RWPE1 (cell line): ENCODE results near the gene AHSG.

Experiments used
- CTCF ChIA-PET: fragments of 350-600 bp; sonication (Branson Sonifier 250); formaldehyde crosslinking; extraction: SDS; loops from one replicate; lab custom pipeline; 2021; lab: Yijun Ruan, JAX
- POLR2A ChIA-PET: fragments of 400-600 bp; formaldehyde crosslinking; extraction: SDS; loops from one replicate; lab custom pipeline; 2020; ENCODE audit warnings: antibody characterized with exemption; ENCODE audit not compliant: low non-redundant PET; lab: Yijun Ruan, JAX
- DNase-seq: peaks from one replicate; pipeline ENCODE4 v3.0.0; 2012; ENCODE audit warnings: low spot score
- H3K27ac ChIP-seq: fragments of 450-650 bp; 2 replicates; pipeline ENCODE4 v1.5.1; 2017
- TF ChIP-seq, protein P1 (sequence below): fragments of 450-650 bp; conservative IDR thresholded peaks from 2 replicates; pipeline ENCODE4 v1.5.1; 2017; ENCODE audit warnings: low read depth, mild to moderate bottlenecking

AHSG gene

GRCh38 chr3:186620213-186621092 lies 7.6 kb downstream of the AHSG start:
- TF ChIP-seq, protein P1, sequence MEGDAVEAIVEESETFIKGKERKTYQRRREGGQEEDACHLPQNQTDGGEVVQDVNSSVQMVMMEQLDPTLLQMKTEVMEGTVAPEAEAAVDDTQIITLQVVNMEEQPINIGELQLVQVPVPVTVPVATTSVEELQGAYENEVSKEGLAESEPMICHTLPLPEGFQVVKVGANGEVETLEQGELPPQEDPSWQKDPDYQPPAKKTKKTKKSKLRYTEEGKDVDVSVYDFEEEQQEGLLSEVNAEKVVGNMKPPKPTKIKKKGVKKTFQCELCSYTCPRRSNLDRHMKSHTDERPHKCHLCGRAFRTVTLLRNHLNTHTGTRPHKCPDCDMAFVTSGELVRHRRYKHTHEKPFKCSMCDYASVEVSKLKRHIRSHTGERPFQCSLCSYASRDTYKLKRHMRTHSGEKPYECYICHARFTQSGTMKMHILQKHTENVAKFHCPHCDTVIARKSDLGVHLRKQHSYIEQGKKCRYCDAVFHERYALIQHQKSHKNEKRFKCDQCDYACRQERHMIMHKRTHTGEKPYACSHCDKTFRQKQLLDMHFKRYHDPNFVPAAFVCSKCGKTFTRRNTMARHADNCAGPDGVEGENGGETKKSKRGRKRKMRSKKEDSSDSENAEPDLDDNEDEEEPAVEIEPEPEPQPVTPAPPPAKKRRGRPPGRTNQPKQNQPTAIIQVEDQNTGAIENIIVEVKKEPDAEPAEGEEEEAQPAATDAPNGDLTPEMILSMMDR, result no peak
- ChIA-PET POLR2A (no interaction called here), CTCF (no interaction called here)
- H3K27ac ChIP-seq, result no peak overlapping the region
- DNase-seq, result no peak

DNA sequence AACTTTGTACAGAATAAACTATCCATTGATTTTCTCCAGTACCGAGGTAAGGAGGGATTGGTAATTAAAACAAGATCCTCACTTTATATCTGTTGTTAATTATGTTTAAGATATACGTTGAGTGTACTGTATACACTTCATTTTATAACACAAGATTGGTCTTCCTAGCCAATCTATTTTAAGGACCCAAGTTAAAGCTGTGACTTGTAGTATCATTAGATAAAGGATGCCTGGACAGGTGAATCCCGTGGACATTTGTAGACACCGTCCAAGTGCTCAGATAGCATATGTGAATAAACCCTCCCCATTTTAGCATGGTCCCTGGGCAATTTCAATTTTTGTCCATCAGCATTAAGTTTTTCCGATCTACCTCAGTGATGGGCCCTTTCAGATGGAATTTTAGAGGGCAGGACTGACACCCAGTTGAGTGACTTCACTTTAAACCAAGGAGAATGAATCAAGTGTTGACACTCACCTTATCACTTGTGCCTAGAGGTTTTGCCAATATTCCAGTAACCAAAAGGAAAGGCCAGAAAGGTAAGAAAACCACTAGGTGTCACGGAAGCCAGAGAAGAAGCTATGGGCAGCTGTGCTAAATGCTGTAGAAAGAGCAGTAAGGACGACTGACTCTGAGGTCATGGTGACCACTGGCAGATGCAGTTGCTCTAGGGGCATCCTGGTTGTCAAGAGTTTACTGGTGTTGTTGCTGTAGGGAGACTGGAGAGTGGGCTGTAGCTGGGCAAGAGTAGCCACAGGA lies 9.2 kb downstream of the AHSG start:
- DNase-seq, result no peak
- ChIA-PET POLR2A (interaction anchor here (0.6 kb wide), 1 partner anchor 161 kb away, joined by 3 read pairs; the partner anchor contains the start of gene EIF4A2), CTCF (interaction anchor here (0.6 to 1.0 kb wide), 3 partner anchors 8 to 495 kb away, joined by 3 to 4 read pairs (median 4); no protein-coding TSS in a partner anchor)
- TF ChIP-seq, protein P1, result no peak
- H3K27ac ChIP-seq, result no peak overlapping the region

DNA sequence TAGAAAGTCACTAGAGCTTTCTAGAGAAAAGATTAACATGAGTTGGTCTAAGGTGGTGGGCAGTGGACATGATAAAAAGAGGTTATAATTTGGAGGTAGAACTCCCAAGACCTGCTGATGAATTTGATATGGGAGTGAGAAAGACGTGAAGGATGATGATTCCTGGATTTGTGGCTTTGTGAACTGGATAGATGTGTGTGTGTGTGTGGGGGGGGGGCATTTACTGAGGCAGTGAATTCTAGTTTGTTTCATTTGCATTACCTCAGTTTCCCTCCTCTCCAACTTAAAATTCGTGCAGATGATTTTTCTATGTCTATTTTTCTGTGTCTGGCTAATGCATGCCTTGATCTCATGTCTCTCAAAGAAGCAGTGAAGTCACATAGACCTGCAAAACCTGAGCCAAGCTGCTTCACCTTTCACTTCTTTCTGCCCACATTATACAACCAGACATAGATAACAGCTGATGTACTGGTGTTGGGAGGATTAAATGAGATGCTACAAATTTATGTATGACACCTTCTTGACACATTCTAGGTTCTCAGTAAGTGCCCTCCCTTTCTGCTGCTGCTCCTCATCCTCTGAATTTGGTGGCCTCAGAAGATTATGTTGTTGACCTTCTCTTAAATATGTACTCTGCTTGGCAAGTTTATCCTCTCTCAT lies 9.9 kb downstream of the AHSG start:
- ChIA-PET CTCF (interaction anchor here (0.6 to 1.0 kb wide), 3 partner anchors 8 to 496 kb away, joined by 3 to 4 read pairs (median 4); no protein-coding TSS in a partner anchor), POLR2A (no interaction called here)
- H3K27ac ChIP-seq, result no peak overlapping the region
- DNase-seq, result no peak
- TF ChIP-seq, protein P1, result no peak

GRCh38 chr3:186624598-186624997 lies 11.7 kb downstream of the AHSG start:
- DNase-seq, result no peak
- CTCF ChIA-PET, result interaction anchor here (0.6 to 0.8 kb wide), 2 partner anchors 10 to 197 kb away, joined by 3 to 4 read pairs; no protein-coding TSS in a partner anchor
- H3K27ac ChIP-seq, result no peak overlapping the region
- TF ChIP-seq, protein P1, result no peak
- POLR2A ChIA-PET, result interaction anchor here (0.6 kb wide), 1 partner anchor 45 kb away, joined by 5 read pairs; no protein-coding TSS in a partner anchor

DNA sequence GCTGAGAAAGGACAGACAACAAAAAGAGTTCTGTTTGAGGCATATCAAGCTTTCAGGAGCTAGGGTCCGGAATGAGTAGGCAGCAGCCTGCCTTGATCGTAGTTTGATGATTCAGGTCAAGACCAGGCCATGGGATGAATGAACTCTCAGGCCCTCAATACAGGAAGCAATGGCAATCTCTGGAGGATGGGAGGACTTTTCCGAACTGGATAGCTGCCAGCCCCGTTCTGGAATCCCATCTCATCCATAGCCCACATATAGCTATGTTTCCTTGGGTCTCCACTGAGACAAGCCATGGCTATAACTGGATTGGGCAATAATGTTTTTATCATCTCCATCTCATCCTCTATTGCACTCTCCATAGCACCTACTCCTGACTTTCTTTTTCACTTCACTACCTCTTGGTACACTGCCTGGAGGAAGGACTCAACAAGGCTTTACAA lies 12.8 kb downstream of the AHSG start:
- H3K27ac ChIP-seq, result no peak overlapping the region
- no peak for DNase-seq
- ChIA-PET POLR2A (interaction anchor here (0.6 kb wide), 1 partner anchor 11 kb away, joined by 3 read pairs; no protein-coding TSS in a partner anchor), CTCF (interaction anchor here (0.6 to 1.3 kb wide), 3 partner anchors 8 to 85 kb away, joined by 4 to 8 read pairs (median 4); no protein-coding TSS in a partner anchor)
- TF ChIP-seq, protein P1, result no peak
